Gastroesophageal sphincter (tissue), 4 donors: ENCODE data around the gene ELAVL1. TPM values are rescaled to one million over a fixed set of nuclear protein-coding genes. Genes with fewer than 3 reads are reported as not detected.

Experiments
- ATAC-seq: fragments of 150-250 bp; one replicate; pipeline ENCODE4 v1.9.1; 2016; ENCODE audit warnings: mild to moderate bottlenecking, moderate library complexity
- H3K27ac ChIP-seq, 4 donors: fragments of 200-600 bp; sonication (generic) in 3 of 4; 1 replicate in 3 of 4; 2 replicates in 1 of 4; pipeline ENCODE4 v1.5.1; 2016 to 2019
- H3K27me3 ChIP-seq: fragments of 200-600 bp; sonication (generic); one replicate; pipeline ENCODE4 v1.5.1; 2019
- H3K36me3 ChIP-seq, 2 donors: fragments of 200-600 bp; sonication (generic); one replicate each; pipeline ENCODE4 v1.5.1; 2019; ENCODE audit warnings: control low read depth in 1 of 2
- H3K4me1 ChIP-seq, 3 donors: fragments of 200-600 bp; sonication (generic); 1 replicate in 2 of 3; 2 replicates in 1 of 3; pipeline ENCODE4 v1.5.1; 2016 to 2019; ENCODE audit warnings: control low read depth in 2 of 3
- H3K4me3 ChIP-seq, 2 donors: fragments of 200-600 bp; sonication (generic); one replicate each; pipeline ENCODE4 v1.5.1; 2019; ENCODE audit warnings: mild to moderate bottlenecking in 1 of 2, moderate library complexity in 1 of 2
- H3K9me3 ChIP-seq, 3 donors: fragments of 200-600 bp; sonication (generic); one replicate each; pipeline ENCODE4 v1.5.1; 2017 to 2019; ENCODE audit warnings: control low read depth in 2 of 3
- CTCF ChIP-seq, 4 experiments: fragments of 200-600 bp in 2 of 4; fragments of 450-650 bp in 2 of 4; sonication (generic) in 1 of 4; IDR thresholded peaks; one replicate each; pipeline ENCODE4 v1.5.1; 2017 to 2019; ENCODE audit warnings: antibody characterized with exemption in 4 of 4, mild to moderate bottlenecking in 2 of 4, moderate library complexity in 2 of 4
- EP300 ChIP-seq: sonication (generic); formaldehyde crosslinking; IDR thresholded peaks from one replicate; pipeline ENCODE4 v1.6.1; 2017; ENCODE audit warnings: antibody characterized with exemption, mild to moderate bottlenecking
- POLR2A ChIP-seq, 2 donors: fragments of 450-650 bp; IDR thresholded peaks; one replicate each; pipeline ENCODE4 v1.6.1; 2017; ENCODE audit warnings: antibody characterized with exemption in 2 of 2, mild to moderate bottlenecking in 2 of 2, moderate library complexity in 1 of 2
- POLR2AphosphoS5 ChIP-seq: sonication (generic); formaldehyde crosslinking; IDR thresholded peaks from one replicate; pipeline ENCODE4 v1.6.1; 2017; ENCODE audit warnings: antibody characterized with exemption
- whole genome bisulfite sequencing, 2 donors: methylation state at CpG; one replicate each; pipeline ENCODE4 v1.1.5; 2018; ENCODE audit warnings: low coverage in 1 of 2; 5-methylcytosine and 5-hydroxymethylcytosine counted together
- total RNA-seq, 4 donors: library from RNA; depleted of rRNA; stranded (reverse); fragments of >200 nt; gene quantifications; one replicate each; pipeline ENCODE4 v1.1.0, GENCODE V29; 2016

ELAVL1 gene
- total RNA-seq, 4 donors from 2014 or later = 30.8 to 62.5 (median 34.6) TPM

- Histone ChIP-seq H3K4me3 (peak overlapping the region in 1 of 2 donors; percentile 53), H3K36me3 (peaks cover 0 to 35% of the 10 kb centered on the region in 2 donors), H3K9me3 (no peaks in the 10 kb centered on the region), H3K27ac (peak overlapping the region in 2 of 4 donors; percentile 94 to 97), H3K4me1 (peaks cover 0 to 47% (median 31%) of the 10 kb centered on the region in 3 donors), H3K27me3 (peaks cover 50% of the 10 kb centered on the region)
- no peak for ATAC-seq
- no peak for TF ChIP-seq EP300
- WGBS, 2 donors = 43 to 52% methylated on average over 5 to 11 of the region's 24 CpGs
Measured at GRCh38 chr19:7915250-7916102, 90.0 kb downstream of the ELAVL1 start.

- Histone ChIP-seq H3K27ac (no peak within 1 kb of the TSS), H3K4me1 (peaks cover 0 to 42% (median 28%) of the 10 kb centered on the region in 3 donors), H3K9me3 (no peaks in the 10 kb centered on the region), H3K36me3 (peaks cover 0 to 44% of the 10 kb centered on the region in 2 donors), H3K27me3 (peaks cover 50% of the 10 kb centered on the region), H3K4me3 (no peak within 1 kb of the TSS)
- ATAC-seq = no peak
- TF ChIP-seq EP300 = no peak
- no peak for TF ChIP-seq POLR2A (IDR thresholded peaks at IDR 0.05)
- no peak for TF ChIP-seq CTCF (IDR thresholded peaks at IDR 0.05)
- WGBS, 2 donors = 26 to 60% methylated on average over 2 to 4 of the region's 12 CpGs
Measured at GRCh38 chr19:7914598-7915045, 90.8 kb downstream of the ELAVL1 start, which contains the start of gene TGFBR3L. Gene TGFBR3L, plus strand, starts transcription at chr19:7914830.

- Histone ChIP-seq H3K9me3 (no peaks in the 10 kb centered on the region), H3K27me3 (peaks cover 50% of the 10 kb centered on the region), H3K36me3 (peaks cover 0 to 49% of the 10 kb centered on the region in 2 donors), H3K4me1 (peaks cover 0 to 39% (median 23%) of the 10 kb centered on the region in 3 donors), H3K4me3 (no peak overlapping the region), H3K27ac (no peak overlapping the region)
- TF ChIP-seq POLR2A (IDR thresholded peaks at IDR 0.05) = no peak
- TF ChIP-seq EP300 = no peak
- no peak for TF ChIP-seq POLR2AphosphoS5
- TF ChIP-seq CTCF (IDR thresholded peaks at IDR 0.05) = no peak
- no peak for ATAC-seq
- WGBS, 2 donors = 35 to 50% methylated on average over 3 to 10 of the region's 12 CpGs
Measured at GRCh38 chr19:7914099-7914498, 91.3 kb downstream of the ELAVL1 start.

- Histone ChIP-seq H3K4me3 (no peak overlapping the region), H3K27me3 (peaks cover 46% of the 10 kb centered on the region), H3K36me3 (peaks cover 0 to 53% of the 10 kb centered on the region in 2 donors), H3K4me1 (peaks cover 0 to 39% (median 22%) of the 10 kb centered on the region in 3 donors), H3K9me3 (no peaks in the 10 kb centered on the region), H3K27ac (no peak overlapping the region)
- 81 to 90% methylated on average over 9 of the region's 10 CpGs for WGBS, 2 donors
- ATAC-seq = no peak
- TF ChIP-seq POLR2A (IDR thresholded peaks at IDR 0.05) (no peak), CTCF (IDR thresholded peaks at IDR 0.05) (no peak), EP300 (no peak), POLR2AphosphoS5 (no peak)
Measured at GRCh38 chr19:7913652-7914051, 91.8 kb downstream of the ELAVL1 start.

- H3K9me3 ChIP-seq = no peaks in the 10 kb centered on the region
- H3K4me1 ChIP-seq = peaks cover 0 to 39% (median 20%) of the 10 kb centered on the region in 3 donors
- ATAC-seq = no peak
- no peak overlapping the region for H3K27ac ChIP-seq
- H3K4me3 ChIP-seq = no peak overlapping the region
- 93 to 96% methylated on average over 10 to 19 of the region's 39 CpGs for WGBS, 2 donors
- H3K36me3 ChIP-seq = peaks cover 0 to 59% of the 10 kb centered on the region in 2 donors
- peaks cover 39% of the 10 kb centered on the region for H3K27me3 ChIP-seq
- TF ChIP-seq POLR2A (IDR thresholded peaks at IDR 0.05) (no peak), EP300 (no peak)
Measured at GRCh38 chr19:7912697-7913564, 92.5 kb downstream of the ELAVL1 start.
